HG02981 (cell line): Measurements from ENCODE around the gene MYF6.

Experiments used
- ATAC-seq: cut with Tn5 transposase; IDR thresholded peaks from one replicate; pipeline ENCODE4 v1.9.1; 2021; ENCODE audit warnings: mild to moderate bottlenecking, moderate library complexity; ENCODE audit not compliant: unreplicated experiment

Gene MYF6

DNA sequence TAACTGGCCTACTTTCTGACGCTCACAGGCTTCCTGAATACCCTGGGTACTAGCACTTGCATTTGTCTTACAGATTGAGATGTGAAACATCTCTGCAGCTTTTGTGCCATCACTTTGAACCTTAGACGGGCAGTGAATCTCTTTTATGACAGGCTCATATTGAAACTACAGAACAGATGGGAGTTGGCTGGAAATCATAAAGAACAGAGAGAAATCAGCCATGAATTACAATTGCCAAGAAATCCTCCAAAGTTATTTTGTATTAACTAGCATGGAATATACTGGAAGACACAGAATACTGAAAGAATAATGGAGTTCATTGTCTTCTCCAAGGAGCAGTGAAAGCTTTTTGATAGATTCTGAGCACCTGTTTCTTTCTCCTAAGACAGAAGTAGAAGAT lies 42.0 kb downstream of the MYF6 start:
- no peak for ATAC-seq

DNA sequence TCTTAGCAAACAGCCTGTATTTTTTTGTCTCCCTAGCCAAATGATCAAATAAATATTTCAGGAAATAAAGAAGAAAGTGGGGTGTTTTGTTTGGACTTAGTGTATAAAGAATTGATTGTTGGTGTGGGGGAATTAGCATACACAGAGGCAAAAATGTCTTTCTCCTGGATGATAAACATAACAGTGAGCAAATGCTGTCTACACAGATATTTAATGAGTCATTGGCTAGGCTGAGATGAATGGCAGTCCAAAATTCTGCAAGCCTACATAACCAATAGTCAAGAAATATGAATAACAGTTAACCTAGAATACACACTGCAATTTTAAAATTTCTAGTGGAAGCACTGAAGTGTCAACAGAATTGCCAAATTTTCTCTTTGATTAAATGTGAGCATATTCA lies 45.0 kb downstream of the MYF6 start:
- ATAC-seq = no peak

- no peak for ATAC-seq
Observed at GRCh38 chr12:80754274-80754673, 46.8 kb downstream of the MYF6 start.

- ATAC-seq = no peak
Observed at GRCh38 chr12:80756875-80757274, 49.4 kb downstream of the MYF6 start.
